Cardiac muscle cell (in vitro differentiated cells and primary cell): ENCODE measurements around the gene PNPO. TPM values are rescaled to one million over a fixed set of nuclear protein-coding genes. Genes with fewer than 3 reads are reported as not detected.

ENCODE experiments used
- DNase-seq, 2 donors: peaks; one replicate each; pipeline versions ENCODE4 v3.0.0 to v3.0.0-alpha.2; 2010 to 2017; ENCODE audit warnings: low read depth in 1 of 2, low spot score in 1 of 2
- H3K27ac ChIP-seq: fragments of 200-600 bp; sonication (generic); 2 replicates; pipeline ENCODE4 v1.5.1; 2016
- H3K27me3 ChIP-seq: fragments of 200-600 bp; sonication (generic); 2 replicates; pipeline ENCODE4 v1.6.0; 2016; ENCODE audit warnings: control low read depth
- H3K36me3 ChIP-seq: fragments of 200-600 bp; sonication (generic); 2 replicates; pipeline ENCODE4 v1.5.1; 2016; ENCODE audit warnings: control low read depth
- H3K4me1 ChIP-seq: fragments of 200-600 bp; sonication (generic); 2 replicates; pipeline ENCODE4 v1.8.1; 2017; ENCODE audit warnings: low read depth, mild to moderate bottlenecking, mixed run types
- H3K4me3 ChIP-seq: fragments of 200-600 bp; sonication (generic); 2 replicates; pipeline ENCODE4 v1.5.1; 2016; ENCODE audit warnings: mild to moderate bottlenecking
- H3K9me3 ChIP-seq: fragments of 200-600 bp; sonication (generic); 2 replicates; pipeline ENCODE4 v1.5.1; 2017; ENCODE audit warnings: low read depth, mild to moderate bottlenecking, control low read depth
- polyA plus RNA-seq: library from polyadenylated mRNA; unstranded; fragments of >200 nt; fragmentation: Nextera tagmentation; extraction: Ambion mirVana; gene quantifications from 2 replicates; pipeline ENCODE4 v1.2.1, GENCODE V29; 2016
- total RNA-seq: library from RNA; depleted of rRNA; stranded (reverse); fragments of >200 nt; gene quantifications from 2 replicates; pipeline ENCODE4 v1.2.3, GENCODE V29; 2016
- TF ChIP-seq, protein P1 (sequence below): IDR thresholded peaks from 2 replicates; pipeline ENCODE4 v1.5.1; 2012; ENCODE audit warnings: low read depth, mild to moderate bottlenecking, low read length

The PNPO gene
- total and polyA plus RNA-seq, 2 experiments from 2014 or later = 11.7 to 12.9 TPM

DNA sequence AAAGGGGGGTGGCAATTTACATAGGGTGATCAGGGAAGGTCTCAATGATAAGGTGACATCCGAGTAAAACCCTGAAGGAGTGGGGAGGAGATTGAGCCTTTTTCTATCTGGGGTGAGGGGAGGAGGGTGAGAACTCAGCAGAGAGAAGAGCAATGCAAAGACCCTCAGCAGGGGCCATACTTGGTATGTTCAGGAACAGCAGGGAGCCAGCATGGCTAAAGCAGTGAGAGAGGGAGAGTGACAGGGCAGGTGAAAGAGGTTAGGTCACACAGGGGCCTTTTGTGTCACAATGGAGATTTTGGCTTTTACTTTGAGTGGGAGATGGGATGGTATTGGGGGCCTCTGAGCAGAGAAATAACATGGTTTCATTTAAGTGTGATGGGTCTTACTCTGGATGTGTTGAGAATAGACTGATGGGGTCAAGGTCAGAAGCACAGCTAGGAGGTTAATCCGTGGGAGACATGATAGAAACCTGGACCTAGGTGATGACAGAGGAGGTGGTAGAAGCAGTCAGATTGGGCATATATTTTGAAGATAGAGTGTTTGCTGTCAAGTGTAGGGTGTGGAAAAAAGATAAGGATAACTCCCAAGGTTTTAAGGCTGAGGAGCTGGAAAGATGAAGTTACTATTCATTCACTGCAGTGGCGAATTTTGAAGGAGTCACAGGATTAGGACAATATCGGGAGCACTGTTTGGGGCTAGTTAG, 39.2 kb upstream of the PNPO start:
- peak overlapping the region; percentile 22 for H3K27ac ChIP-seq
- no peaks in the 10 kb centered on the region for H3K9me3 ChIP-seq
- DNase-seq = no peak
- TF ChIP-seq, protein P1, sequence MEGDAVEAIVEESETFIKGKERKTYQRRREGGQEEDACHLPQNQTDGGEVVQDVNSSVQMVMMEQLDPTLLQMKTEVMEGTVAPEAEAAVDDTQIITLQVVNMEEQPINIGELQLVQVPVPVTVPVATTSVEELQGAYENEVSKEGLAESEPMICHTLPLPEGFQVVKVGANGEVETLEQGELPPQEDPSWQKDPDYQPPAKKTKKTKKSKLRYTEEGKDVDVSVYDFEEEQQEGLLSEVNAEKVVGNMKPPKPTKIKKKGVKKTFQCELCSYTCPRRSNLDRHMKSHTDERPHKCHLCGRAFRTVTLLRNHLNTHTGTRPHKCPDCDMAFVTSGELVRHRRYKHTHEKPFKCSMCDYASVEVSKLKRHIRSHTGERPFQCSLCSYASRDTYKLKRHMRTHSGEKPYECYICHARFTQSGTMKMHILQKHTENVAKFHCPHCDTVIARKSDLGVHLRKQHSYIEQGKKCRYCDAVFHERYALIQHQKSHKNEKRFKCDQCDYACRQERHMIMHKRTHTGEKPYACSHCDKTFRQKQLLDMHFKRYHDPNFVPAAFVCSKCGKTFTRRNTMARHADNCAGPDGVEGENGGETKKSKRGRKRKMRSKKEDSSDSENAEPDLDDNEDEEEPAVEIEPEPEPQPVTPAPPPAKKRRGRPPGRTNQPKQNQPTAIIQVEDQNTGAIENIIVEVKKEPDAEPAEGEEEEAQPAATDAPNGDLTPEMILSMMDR = no peak
- H3K36me3 ChIP-seq = no peaks in the 10 kb centered on the region
- peaks cover 56% of the 10 kb centered on the region for H3K4me1 ChIP-seq
- H3K4me3 ChIP-seq = no peak overlapping the region
- no peaks in the 10 kb centered on the region for H3K27me3 ChIP-seq

GRCh38 chr17:47905221-47905733, 36.1 kb upstream of the PNPO start:
- peak; percentile 68 to 94 for DNase-seq
- H3K27ac ChIP-seq = peak overlapping the region; percentile 90

DNA sequence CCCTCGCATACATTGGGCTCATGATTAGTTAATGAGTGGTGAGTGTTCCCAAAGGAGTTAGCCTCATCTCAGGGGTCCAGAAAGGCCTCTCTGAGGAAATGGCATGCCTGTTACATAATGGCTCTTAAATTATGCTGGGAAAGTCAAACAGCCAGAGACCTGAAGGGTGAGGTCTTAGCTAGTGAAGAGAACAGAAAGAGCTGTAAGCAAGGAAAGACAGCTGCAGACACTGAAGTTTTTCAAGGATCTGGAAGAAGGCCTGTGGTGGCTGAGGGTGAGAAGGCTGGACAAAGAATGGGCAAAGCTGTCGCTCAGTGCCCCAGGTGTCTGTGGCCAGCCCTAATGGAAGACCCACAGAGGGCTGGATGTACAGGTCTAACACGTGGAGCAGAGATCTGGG, 34.9 kb upstream of the PNPO start:
- Histone ChIP-seq H3K4me1 (peaks cover 33% of the 10 kb centered on the region), H3K36me3 (no peaks in the 10 kb centered on the region), H3K27me3 (no peaks in the 10 kb centered on the region), H3K27ac (no peak overlapping the region), H3K4me3 (no peak overlapping the region), H3K9me3 (no peaks in the 10 kb centered on the region)
- TF ChIP-seq, protein P1 = no peak
- no peak for DNase-seq

More at GRCh38 chr17:47905221-47905733, 36.1 kb upstream of the PNPO start:
- Histone ChIP-seq H3K36me3 (no peaks in the 10 kb centered on the region), H3K9me3 (no peaks in the 10 kb centered on the region), H3K27me3 (no peaks in the 10 kb centered on the region), H3K4me1 (peaks cover 41% of the 10 kb centered on the region), H3K4me3 (no peak overlapping the region)
- TF ChIP-seq, protein P1 = no peak

DNA sequence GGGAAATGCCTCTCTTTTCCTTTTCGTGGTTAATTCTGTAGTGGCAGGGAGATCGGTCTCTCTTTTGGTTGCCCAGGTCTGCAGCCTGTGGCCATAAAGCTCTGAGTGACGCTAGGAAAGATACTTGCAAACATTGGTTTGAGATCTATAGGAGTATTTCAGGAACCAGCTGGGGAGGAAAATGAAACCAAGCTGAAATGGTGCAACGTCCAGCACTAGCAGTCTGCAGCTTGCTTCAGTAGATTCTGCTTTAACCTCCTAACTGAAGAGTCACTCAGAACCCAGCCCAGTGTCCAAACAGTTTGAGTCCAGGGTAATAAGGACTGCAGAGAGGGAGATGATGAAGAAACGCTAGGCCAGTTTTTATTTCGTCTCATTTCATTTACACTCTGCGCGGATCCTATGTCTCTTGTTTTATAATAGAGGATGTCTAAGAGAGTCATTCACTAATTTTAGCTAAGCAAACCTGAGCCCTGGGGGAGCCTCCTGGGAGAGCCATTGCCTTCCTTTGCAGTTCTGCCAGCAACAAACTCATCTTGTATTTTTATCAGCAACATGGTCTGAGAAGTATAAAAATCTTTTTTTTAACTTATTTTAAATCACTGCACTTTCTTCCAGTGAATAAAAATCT, 33.3 kb upstream of the PNPO start:
- DNase-seq = no peak
- TF ChIP-seq, protein P1 = no peak
- H3K9me3 ChIP-seq = no peaks in the 10 kb centered on the region
- H3K27me3 ChIP-seq = no peaks in the 10 kb centered on the region
- no peaks in the 10 kb centered on the region for H3K36me3 ChIP-seq
- H3K4me3 ChIP-seq = no peak overlapping the region
- peaks cover 18% of the 10 kb centered on the region for H3K4me1 ChIP-seq
- H3K27ac ChIP-seq = no peak overlapping the region

- Histone ChIP-seq H3K27ac (no peak overlapping the region), H3K4me3 (no peak overlapping the region), H3K27me3 (no peaks in the 10 kb centered on the region), H3K9me3 (no peaks in the 10 kb centered on the region), H3K36me3 (peaks cover 6% of the 10 kb centered on the region), H3K4me1 (peaks cover 3% of the 10 kb centered on the region)
- no peak for DNase-seq
- TF ChIP-seq, protein P1 = no peak
Observed at GRCh38 chr17:47913050-47913449, 28.3 kb upstream of the PNPO start.
